ENCODE data around the gene WIPF1.

The WIPF1 gene

DNA sequence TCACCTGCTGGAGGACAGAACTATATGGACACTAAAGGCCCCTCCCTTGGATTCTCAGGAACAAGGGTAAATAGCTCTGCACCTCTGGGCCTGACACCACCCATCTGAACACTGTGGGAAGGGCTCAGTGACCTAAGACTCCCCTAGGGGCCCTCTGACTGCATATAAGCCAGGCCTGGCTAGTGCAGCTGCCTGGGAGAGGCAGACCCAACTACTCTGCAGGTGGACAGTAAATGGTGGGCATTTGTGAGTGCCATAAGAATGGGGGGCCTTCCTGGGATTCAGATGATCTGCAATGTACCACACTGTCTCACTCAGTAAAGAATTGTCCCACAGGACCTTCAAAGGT lies 11.2 kb upstream of the WIPF1 start:
- DNase-seq (ENCODE audit: low read depth): no peak
- TF ChIP-seq, protein P1, sequence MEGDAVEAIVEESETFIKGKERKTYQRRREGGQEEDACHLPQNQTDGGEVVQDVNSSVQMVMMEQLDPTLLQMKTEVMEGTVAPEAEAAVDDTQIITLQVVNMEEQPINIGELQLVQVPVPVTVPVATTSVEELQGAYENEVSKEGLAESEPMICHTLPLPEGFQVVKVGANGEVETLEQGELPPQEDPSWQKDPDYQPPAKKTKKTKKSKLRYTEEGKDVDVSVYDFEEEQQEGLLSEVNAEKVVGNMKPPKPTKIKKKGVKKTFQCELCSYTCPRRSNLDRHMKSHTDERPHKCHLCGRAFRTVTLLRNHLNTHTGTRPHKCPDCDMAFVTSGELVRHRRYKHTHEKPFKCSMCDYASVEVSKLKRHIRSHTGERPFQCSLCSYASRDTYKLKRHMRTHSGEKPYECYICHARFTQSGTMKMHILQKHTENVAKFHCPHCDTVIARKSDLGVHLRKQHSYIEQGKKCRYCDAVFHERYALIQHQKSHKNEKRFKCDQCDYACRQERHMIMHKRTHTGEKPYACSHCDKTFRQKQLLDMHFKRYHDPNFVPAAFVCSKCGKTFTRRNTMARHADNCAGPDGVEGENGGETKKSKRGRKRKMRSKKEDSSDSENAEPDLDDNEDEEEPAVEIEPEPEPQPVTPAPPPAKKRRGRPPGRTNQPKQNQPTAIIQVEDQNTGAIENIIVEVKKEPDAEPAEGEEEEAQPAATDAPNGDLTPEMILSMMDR (IDR thresholded peaks at IDR 0.05; ENCODE audit: insufficient read depth, low read depth, low read length, missing control alignments): no peak
- H3K4me3 ChIP-seq (ENCODE audit: low read length): no peak overlapping the region

DNA sequence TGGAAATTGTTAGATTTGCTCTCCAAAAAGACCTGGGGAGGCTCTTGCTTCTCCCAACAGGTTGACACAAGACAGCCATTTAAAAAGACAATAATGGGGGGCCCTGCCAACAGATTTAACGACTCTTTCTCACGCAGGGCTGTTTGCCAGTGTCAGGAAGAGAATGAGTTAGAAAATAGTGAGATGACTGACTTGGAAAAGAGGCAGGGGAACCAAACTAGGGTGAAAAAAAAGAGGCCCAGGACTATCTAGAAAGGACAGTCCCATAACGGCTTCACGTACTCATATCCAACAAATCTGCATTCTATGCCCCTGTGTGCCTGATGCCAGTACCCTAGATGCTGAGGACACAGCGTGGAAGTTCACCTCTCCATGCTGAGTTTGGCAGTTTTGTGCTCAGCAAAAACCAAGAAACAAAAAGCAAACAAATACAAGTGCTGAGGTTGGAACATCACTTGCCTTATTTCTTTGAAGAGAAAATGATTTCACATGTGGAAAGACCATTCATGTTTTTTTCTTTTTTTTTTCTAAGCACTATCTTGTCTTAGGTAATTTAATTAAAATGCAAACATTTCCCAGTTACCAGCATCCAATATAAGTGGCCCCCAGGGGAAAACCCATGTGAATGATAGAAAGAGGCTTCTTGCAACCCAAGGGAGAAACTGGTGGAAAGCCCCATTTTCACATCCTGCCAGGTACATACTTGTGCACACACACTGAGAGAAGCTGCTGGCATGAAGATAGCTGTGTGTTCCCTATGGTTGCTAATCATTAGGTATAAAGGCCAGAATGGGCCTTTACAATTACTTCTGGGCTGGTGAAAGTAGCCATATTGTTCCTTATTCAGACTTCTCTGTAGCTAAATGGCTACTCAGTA lies 10.6 kb upstream of the WIPF1 start:
- H3K4me3 ChIP-seq (ENCODE audit: low read length): no peak overlapping the region
- TF ChIP-seq, protein P1 (IDR thresholded peaks at IDR 0.05; ENCODE audit: insufficient read depth, low read depth, low read length, missing control alignments): no peak
- no peak for DNase-seq (ENCODE audit: low read depth)

DNA sequence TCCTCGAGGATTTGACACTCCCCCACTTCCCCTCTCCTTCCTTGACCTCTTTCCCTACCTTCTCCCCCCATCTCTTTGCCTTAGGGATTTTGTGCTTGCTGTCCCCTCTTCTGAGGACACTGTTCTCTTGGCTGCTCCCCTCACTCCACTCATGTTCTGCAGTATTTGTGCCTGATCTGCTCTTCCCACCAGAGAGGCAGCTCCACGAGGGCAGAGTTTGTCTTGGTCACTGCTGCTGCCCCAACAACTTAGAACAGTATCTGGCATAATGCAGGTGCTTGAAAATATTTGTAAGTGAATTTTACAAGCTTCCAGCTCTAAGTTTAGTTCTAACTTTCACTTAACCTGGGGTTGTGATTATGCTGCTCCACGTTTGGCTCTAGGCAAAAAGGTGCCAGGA lies 10.0 kb upstream of the WIPF1 start:
- TF ChIP-seq, protein P1 (IDR thresholded peaks at IDR 0.05; ENCODE audit: insufficient read depth, low read depth, low read length, missing control alignments): no peak
- no peak for DNase-seq (ENCODE audit: low read depth)
- no peak overlapping the region for H3K4me3 ChIP-seq (ENCODE audit: low read length)

DNA sequence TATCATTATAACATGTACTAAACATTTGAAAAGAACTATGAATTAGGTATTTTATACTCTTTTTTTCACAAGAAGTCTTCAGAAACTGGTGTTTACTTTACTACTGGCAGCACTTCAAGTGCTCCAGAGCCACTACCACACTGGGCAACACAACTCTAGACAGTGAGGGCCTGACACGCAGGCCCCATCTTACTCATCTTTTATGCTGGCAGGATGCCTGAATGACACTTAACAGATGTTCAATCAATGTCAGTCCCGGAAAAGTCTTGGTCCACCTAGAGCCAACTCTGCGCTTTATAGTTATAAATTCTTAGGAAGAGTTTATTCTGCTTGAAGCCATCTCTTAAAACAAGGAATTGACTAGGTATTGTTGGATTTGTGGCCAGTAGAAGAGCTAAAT lies 8.7 kb upstream of the WIPF1 start:
- peak; percentile 88 for DNase-seq (ENCODE audit: low read depth)
- TF ChIP-seq, protein P1 (IDR thresholded peaks at IDR 0.05; ENCODE audit: insufficient read depth, low read depth, low read length, missing control alignments): no peak
- H3K4me3 ChIP-seq (ENCODE audit: low read length): no peak overlapping the region

DNA sequence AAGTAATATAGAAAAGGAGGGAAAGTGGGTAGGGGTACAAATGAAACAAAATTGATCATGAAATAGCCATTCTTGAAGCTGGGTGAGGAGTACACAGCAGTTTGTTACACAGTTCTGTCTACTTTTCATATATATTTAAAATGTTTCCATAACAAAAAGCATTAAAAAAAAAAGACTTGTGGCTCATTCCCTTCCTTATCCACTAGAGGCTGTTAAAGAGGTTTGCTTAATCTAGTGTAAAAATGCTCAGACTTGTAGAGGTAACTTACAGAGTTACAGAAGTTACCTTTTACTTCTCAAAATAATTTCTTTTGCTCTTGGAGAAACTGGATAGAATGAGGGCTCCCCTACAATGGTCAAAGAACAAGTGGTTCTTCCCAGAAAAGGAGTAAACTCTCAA lies 8.1 kb upstream of the WIPF1 start:
- TF ChIP-seq, protein P1 (IDR thresholded peaks at IDR 0.05; ENCODE audit: insufficient read depth, low read depth, low read length, missing control alignments): peak; percentile 46
- no peak overlapping the region for H3K4me3 ChIP-seq (ENCODE audit: low read length)
- DNase-seq (ENCODE audit: low read depth): peak; percentile 45

DNA sequence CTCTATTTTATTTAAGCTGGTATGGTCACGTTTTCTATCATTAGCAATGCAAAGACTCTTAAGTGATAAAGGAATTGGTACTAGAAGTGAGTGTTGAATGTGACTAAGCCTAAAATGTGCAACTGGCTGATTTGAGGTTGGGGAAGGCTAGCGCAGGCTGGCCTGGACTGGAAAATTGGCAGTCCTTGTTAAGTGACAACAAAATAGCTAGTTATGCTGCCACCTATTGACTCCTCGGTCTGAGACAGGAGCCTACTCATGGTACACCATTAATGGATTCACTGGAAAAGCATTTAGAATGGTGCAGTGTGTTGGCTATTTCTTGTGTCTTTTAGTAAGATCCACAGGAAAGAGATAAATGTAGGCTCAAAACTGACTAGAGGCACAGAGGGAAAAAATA lies 5.7 kb upstream of the WIPF1 start:
- DNase-seq (ENCODE audit: low read depth): peak; percentile 76
- TF ChIP-seq, protein P1 (IDR thresholded peaks at IDR 0.05; ENCODE audit: insufficient read depth, low read depth, low read length, missing control alignments): peak; percentile 72
- H3K4me3 ChIP-seq (ENCODE audit: low read length): no peak overlapping the region

DNA sequence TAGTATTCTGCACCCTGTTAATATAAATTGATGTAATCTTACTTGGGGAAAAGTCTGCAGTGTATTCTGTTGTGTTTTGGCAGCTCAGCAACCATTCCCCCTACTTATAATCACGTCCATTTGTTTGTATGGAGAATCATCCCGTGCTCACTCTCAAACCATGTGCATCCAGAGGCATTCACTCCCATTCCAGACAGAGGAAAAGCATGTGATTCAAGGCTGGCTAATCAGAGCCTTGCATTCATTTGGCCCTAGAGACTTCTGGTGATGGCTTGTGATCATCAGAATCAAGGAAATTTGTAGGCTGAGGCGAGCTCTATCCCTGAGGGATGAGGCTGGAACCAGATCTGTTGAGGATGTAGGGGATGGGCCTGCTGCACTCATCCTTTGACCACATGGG lies 5.1 kb upstream of the WIPF1 start:
- H3K4me3 ChIP-seq (ENCODE audit: low read length): no peak overlapping the region
- TF ChIP-seq, protein P1 (IDR thresholded peaks at IDR 0.05; ENCODE audit: insufficient read depth, low read depth, low read length, missing control alignments): no peak
- no peak for DNase-seq (ENCODE audit: low read depth)
